Ascending aorta (tissue), 2 donors: ENCODE measurements around the gene AP3M1. TPM values are rescaled to one million over a fixed set of nuclear protein-coding genes. Genes with fewer than 3 reads are reported as not detected.
"Not testable (repeated sequence)": the region's sequence is repeated elsewhere in the genome, so short reads cannot be mapped to it uniquely, and the experiment has no call there.

ENCODE experiments used
- DNase-seq, 2 donors: peaks; one replicate each; pipeline ENCODE4 v3.0.0-alpha.2; 2019; ENCODE audit warnings: low spot score in 2 of 2
- H3K27ac ChIP-seq, 2 donors: fragments of 200-600 bp; sonication (generic); one replicate each; pipeline ENCODE4 v1.5.1; 2016 to 2017; ENCODE audit warnings: mild to moderate bottlenecking in 1 of 2
- H3K27me3 ChIP-seq: fragments of 200-600 bp; sonication (generic); one replicate; pipeline ENCODE4 v1.5.1; 2017
- H3K36me3 ChIP-seq, 2 donors: fragments of 200-600 bp; sonication (generic); one replicate each; pipeline ENCODE4 v1.5.1; 2016
- H3K4me1 ChIP-seq, 2 donors: fragments of 200-600 bp; sonication (generic); one replicate each; pipeline ENCODE4 v1.5.1; 2016 to 2017; ENCODE audit warnings: mild to moderate bottlenecking in 1 of 2
- H3K4me3 ChIP-seq, 2 donors: fragments of 200-600 bp; sonication (generic); one replicate each; pipeline ENCODE4 v1.5.1; 2016 to 2017; ENCODE audit warnings: mild to moderate bottlenecking in 1 of 2
- H3K9me3 ChIP-seq, 2 donors: fragments of 200-600 bp; sonication (generic); one replicate each; pipeline ENCODE4 v1.5.1; 2016
- intact Hi-C: fragments of 100-400 bp; cut with DNase I; formaldehyde crosslinking; loops from one replicate; pipeline ENCODE4 v1.15.1; 2023
- total RNA-seq: library from RNA; depleted of rRNA; stranded (reverse); fragments of >200 nt; gene quantifications from one replicate; pipeline ENCODE4 v1.1.0, GENCODE V29; 2016
- TF ChIP-seq, protein P1 (sequence below), 3 experiments: fragments of 200-600 bp in 2 of 3; fragments of 450-650 bp in 1 of 3; sonication (generic) in 2 of 3; IDR thresholded peaks; one replicate each; pipeline ENCODE4 v1.5.1; 2016 to 2019; ENCODE audit warnings: antibody characterized with exemption in 3 of 3, mild to moderate bottlenecking in 1 of 3, moderate library complexity in 1 of 3

AP3M1 gene
- total RNA-seq, 1 donor from 2014 or later, result 11.9 TPM

DNA sequence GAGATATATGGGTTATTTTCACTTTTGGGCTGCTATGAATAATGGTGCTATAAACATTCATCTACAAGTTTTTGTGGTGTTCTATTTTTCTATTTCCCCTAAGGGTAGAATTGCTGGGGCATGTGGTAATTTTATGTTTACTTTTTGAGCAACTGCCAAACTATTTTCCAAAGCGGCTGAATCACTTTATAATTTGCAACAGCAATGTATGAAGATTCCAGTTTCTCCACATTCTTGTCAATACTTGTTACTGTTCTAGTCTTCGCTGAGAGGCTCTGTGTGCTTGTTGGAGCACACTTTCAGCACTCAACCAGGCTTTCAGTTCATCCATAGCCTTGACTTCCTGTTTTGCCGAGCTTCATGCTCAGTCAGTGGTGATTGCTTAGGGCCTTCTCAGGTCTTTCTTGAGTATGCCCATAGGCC lies 39.4 kb upstream of the AP3M1 start:
- TF ChIP-seq, protein P1, sequence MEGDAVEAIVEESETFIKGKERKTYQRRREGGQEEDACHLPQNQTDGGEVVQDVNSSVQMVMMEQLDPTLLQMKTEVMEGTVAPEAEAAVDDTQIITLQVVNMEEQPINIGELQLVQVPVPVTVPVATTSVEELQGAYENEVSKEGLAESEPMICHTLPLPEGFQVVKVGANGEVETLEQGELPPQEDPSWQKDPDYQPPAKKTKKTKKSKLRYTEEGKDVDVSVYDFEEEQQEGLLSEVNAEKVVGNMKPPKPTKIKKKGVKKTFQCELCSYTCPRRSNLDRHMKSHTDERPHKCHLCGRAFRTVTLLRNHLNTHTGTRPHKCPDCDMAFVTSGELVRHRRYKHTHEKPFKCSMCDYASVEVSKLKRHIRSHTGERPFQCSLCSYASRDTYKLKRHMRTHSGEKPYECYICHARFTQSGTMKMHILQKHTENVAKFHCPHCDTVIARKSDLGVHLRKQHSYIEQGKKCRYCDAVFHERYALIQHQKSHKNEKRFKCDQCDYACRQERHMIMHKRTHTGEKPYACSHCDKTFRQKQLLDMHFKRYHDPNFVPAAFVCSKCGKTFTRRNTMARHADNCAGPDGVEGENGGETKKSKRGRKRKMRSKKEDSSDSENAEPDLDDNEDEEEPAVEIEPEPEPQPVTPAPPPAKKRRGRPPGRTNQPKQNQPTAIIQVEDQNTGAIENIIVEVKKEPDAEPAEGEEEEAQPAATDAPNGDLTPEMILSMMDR (IDR thresholded peaks at IDR 0.05), result no peak
- Histone ChIP-seq H3K36me3 (no peaks in the 10 kb centered on the region), H3K27ac (peak overlapping the region; percentile 62 to 75), H3K27me3 (no peaks in the 10 kb centered on the region), H3K4me3 (peak overlapping the region in 1 of 2 donors; percentile 38), H3K9me3 (no peaks in the 10 kb centered on the region), H3K4me1 (peaks cover 0 to 13% of the 10 kb centered on the region in 2 donors)
- intact Hi-C loops, result loop anchor here (5.0 kb wide), 1 partner anchor 38 kb away; the partner anchor contains the start of genes ADK and AP3M1
- no peak for DNase-seq

DNA sequence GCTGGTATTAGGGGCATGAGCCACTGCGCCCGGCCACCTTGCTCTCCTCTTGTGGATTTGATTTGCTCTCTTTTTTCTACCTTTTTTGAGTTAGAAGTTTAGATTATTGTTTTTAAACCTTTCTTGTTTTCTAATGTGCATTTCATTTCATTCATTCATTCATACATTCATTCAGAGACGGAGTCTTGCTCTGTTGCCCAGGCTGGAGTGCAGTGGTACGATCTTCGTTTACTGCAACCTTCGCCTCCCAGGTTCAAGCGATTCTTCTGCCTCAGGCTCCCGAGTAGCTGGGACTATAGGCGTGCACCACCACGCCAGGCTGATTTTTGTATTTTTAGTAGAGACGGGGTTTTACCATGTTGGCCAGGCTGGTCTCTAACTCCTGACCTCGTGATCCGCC lies 38.0 kb upstream of the AP3M1 start:
- H3K4me3 ChIP-seq, H3K36me3 ChIP-seq, H3K27ac ChIP-seq, intact Hi-C loops, DNase-seq, H3K9me3 ChIP-seq, H3K27me3 ChIP-seq: not testable (repeated sequence)
- H3K4me1 ChIP-seq, result peaks cover 0 to 13% of the 10 kb centered on the region in 2 donors

DNA sequence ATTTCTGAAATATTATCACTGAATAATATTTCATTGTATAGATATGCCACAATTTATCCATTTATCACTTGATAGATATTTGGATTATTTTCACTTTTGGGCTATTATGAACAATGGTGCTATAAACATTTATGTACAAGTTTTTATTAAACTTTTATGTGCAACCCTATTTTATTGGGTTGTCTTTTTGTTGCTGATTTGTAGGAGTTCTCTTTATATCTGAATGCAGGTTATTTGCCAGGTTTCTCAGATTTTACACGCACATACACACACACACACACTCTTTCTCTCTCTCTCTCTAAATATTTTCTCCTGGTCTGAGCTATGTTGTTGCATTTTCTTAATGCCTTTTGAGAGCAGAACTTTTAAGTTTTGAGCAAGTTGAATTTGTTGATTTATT lies 36.6 kb upstream of the AP3M1 start:
- Histone ChIP-seq H3K9me3 (no peaks in the 10 kb centered on the region), H3K4me3 (no peak overlapping the region), H3K27me3 (no peaks in the 10 kb centered on the region), H3K36me3 (no peaks in the 10 kb centered on the region), H3K4me1 (peaks cover 0 to 13% of the 10 kb centered on the region in 2 donors), H3K27ac (no peak overlapping the region)
- no peak for DNase-seq
- intact Hi-C loops, result no loop called here
- TF ChIP-seq, protein P1 (IDR thresholded peaks at IDR 0.05), result no peak

DNA sequence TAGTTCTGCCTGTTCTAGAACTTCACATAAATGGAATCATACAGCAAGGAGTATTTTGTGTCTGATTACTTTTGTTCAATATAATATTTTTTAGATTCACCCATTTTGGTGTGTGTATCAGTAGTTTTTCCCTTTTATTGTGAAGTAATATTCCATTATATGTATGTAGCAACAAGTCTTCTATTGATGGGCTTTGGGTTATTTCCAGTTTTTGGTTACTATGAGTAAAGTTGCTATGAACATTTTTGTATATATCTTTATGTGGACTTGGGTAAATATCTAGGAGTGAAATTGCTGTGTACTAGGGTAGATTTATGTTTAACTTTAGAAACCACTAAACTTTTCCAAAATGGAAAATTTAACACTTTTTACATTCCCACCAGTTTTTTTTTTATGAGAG lies 36.0 kb upstream of the AP3M1 start:
- Histone ChIP-seq H3K27me3 (no peaks in the 10 kb centered on the region), H3K4me1 (peaks cover 0 to 13% of the 10 kb centered on the region in 2 donors), H3K27ac (no peak overlapping the region), H3K9me3 (no peaks in the 10 kb centered on the region), H3K36me3 (no peaks in the 10 kb centered on the region), H3K4me3 (no peak overlapping the region)
- intact Hi-C loops, result no loop called here
- TF ChIP-seq, protein P1 (IDR thresholded peaks at IDR 0.05), result no peak
- DNase-seq, result no peak

DNA sequence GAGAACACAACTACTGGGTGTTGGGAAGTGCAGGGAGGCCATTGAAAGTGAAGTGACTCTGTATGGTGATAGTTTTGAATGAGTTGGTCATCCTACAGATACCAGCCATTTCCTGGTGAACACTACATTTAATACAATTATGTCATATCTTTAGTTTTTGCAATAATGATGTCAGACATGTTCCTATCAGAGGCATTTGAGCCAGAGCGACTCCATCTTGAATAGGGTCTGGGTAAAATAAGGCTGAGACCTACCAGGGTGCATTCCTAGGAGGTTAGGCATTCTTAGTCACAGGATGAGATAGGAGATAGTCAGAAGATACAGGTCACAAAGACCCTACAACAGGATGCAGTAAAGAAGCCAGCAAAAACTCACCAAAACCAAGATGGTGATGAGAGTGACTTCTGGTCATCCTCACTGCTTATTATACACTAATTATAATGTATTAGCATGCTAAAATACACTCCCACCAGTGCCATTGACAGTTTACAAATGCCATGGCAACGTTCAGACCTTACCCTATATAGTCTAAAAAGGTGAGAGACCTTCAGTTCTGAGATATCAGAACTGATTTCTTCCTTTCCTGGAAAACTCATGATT lies 28.6 kb upstream of the AP3M1 start:
- intact Hi-C loops, result loop anchor here (10.0 kb wide), 1 partner anchor 936 kb away; the partner anchor contains the start of gene SAMD8
- Histone ChIP-seq H3K9me3 (no peaks in the 10 kb centered on the region), H3K27me3 (no peaks in the 10 kb centered on the region), H3K4me3 (no peak overlapping the region), H3K36me3 (no peaks in the 10 kb centered on the region), H3K4me1 (peaks cover 0 to 11% of the 10 kb centered on the region in 2 donors), H3K27ac (no peak overlapping the region)
- TF ChIP-seq, protein P1 (IDR thresholded peaks at IDR 0.05), result no peak
- no peak for DNase-seq

DNA sequence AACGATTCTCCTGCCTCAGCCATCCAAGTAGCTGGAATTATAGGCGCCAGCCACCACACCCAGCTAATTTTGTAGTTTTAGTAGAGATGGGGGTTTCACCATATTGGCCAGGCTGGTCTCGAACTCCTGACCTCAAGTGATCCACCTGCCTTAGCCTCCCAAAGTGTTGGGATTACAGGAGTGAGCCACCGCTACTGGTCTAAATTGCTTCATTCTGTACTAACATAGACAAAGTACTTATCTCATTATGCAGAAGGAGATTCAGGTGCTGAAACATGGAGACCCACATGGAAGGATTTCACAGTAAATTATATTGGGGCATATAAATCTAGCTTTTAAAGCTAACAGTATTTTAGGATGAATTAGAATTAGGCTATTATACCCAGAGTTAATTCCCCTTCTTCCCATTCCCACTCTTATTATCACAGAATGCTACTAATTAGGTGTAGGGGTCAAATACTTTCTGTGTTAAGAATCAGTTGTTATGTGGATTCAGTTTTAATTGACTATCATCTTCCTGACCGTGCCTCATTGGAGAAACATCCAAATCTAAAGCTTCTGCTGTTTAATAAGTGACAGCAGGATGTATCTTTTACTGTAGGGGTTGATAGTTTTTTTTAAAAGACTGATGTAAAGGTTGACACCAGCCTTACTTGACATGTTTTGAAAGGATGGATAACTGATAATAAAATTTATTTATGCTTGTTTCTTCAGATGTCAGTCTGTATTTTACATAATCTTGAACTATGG lies 27.6 kb upstream of the AP3M1 start:
- Histone ChIP-seq H3K27ac (no peak overlapping the region), H3K36me3 (no peaks in the 10 kb centered on the region), H3K27me3 (no peaks in the 10 kb centered on the region), H3K4me1 (peaks cover 0 to 11% of the 10 kb centered on the region in 2 donors), H3K4me3 (no peak overlapping the region), H3K9me3 (no peaks in the 10 kb centered on the region)
- DNase-seq, result no peak
- intact Hi-C loops, result loop anchor here (10.0 kb wide), 1 partner anchor 937 kb away; the partner anchor contains the start of gene SAMD8
- TF ChIP-seq, protein P1 (IDR thresholded peaks at IDR 0.05), result no peak
